ENCODE results near the gene NAV2. TPM values are rescaled to one million over a fixed set of nuclear protein-coding genes. Genes with fewer than 3 reads are reported as not detected.
"Not testable (repeated sequence)": the region's sequence is repeated elsewhere in the genome, so short reads cannot be mapped to it uniquely, and the experiment has no call there.

NAV2 gene
- polyA plus RNA-seq, 1 experiment = 5.1 TPM

GRCh38 chr11:19921976-19922688 is 209.5 kb downstream of the NAV2 start:
- no peak for DNase-seq (ENCODE audit: low read depth, low spot score)
- POLR2A ChIA-PET = interaction anchor here (0.6 kb wide), 1 partner anchor 13 kb away, joined by 3 read pairs; no protein-coding TSS in a partner anchor

GRCh38 chr11:19922689-19923035 is 210.0 kb downstream of the NAV2 start:
- no peak for TF ChIP-seq CTCF (IDR thresholded peaks at IDR 0.05; ENCODE audit: low read depth, low read length)
- Histone ChIP-seq H3K27me3 (ENCODE audit: control insufficient read depth, insufficient read depth, low read length) (no peaks in the 10 kb centered on the region), H3K27ac (ENCODE audit: low read depth, low read length) (no peak overlapping the region), H3K9me3 (ENCODE audit: control insufficient read depth, insufficient read depth, low read length) (no peaks in the 10 kb centered on the region), H3K4me3 (ENCODE audit: low read depth, low read length) (no peak overlapping the region)
- ChIA-PET POLR2A (interaction anchor here (0.6 kb wide), 1 partner anchor 13 kb away, joined by 3 read pairs; no protein-coding TSS in a partner anchor), CTCF (interaction anchor here (1.1 to 2.1 kb wide), 3 partner anchors 18 to 205 kb away, joined by 3 to 5 read pairs (median 5); no protein-coding TSS in a partner anchor)
- DNase-seq (ENCODE audit: low read depth, low spot score) = no peak

More at GRCh38 chr11:19921976-19922688, 209.5 kb downstream of the NAV2 start:
- Histone ChIP-seq H3K9me3 (ENCODE audit: control insufficient read depth, insufficient read depth, low read length) (no peaks in the 10 kb centered on the region), H3K4me3 (ENCODE audit: low read depth, low read length) (no peak overlapping the region), H3K27me3 (ENCODE audit: control insufficient read depth, insufficient read depth, low read length) (no peaks in the 10 kb centered on the region), H3K27ac (ENCODE audit: low read depth, low read length) (no peak overlapping the region)
- CTCF ChIA-PET = interaction anchor here (1.1 to 2.1 kb wide), 3 partner anchors 17 to 206 kb away, joined by 3 to 5 read pairs (median 5); no protein-coding TSS in a partner anchor
- no peak for TF ChIP-seq CTCF (IDR thresholded peaks at IDR 0.05; ENCODE audit: low read depth, low read length)

GRCh38 chr11:19923626-19924025 is 211.0 kb downstream of the NAV2 start:
- CTCF ChIA-PET = interaction anchor here (1.0 to 1.1 kb wide), 4 partner anchors 14 to 369 kb away, joined by 3 to 6 read pairs (median 5); no protein-coding TSS in a partner anchor
- POLR2A ChIA-PET = no interaction called here
- H3K27ac ChIP-seq (ENCODE audit: low read depth, low read length) = no peak overlapping the region
- no peaks in the 10 kb centered on the region for H3K27me3 ChIP-seq (ENCODE audit: control insufficient read depth, insufficient read depth, low read length)
- DNase-seq (ENCODE audit: low read depth, low spot score) = no peak
- no peak overlapping the region for H3K4me3 ChIP-seq (ENCODE audit: low read depth, low read length)
- H3K9me3 ChIP-seq (ENCODE audit: control insufficient read depth, insufficient read depth, low read length) = no peaks in the 10 kb centered on the region
- TF ChIP-seq CTCF (IDR thresholded peaks at IDR 0.05; ENCODE audit: low read depth, low read length) = no peak

- TF ChIP-seq CTCF (IDR thresholded peaks at IDR 0.05; ENCODE audit: low read depth, low read length) = no peak
- Histone ChIP-seq H3K9me3 (ENCODE audit: control insufficient read depth, insufficient read depth, low read length) (no peaks in the 10 kb centered on the region), H3K27me3 (ENCODE audit: control insufficient read depth, insufficient read depth, low read length) (no peaks in the 10 kb centered on the region), H3K27ac (ENCODE audit: low read depth, low read length) (no peak overlapping the region), H3K4me3 (ENCODE audit: low read depth, low read length) (no peak overlapping the region)
- CTCF ChIA-PET = interaction anchor here (0.6 to 1.1 kb wide), 4 partner anchors 13 to 208 kb away, joined by 3 to 6 read pairs (median 5); no protein-coding TSS in a partner anchor
- no peak for DNase-seq (ENCODE audit: low read depth, low spot score)
- POLR2A ChIA-PET = no interaction called here
Measured at GRCh38 chr11:19924311-19924710, 211.7 kb downstream of the NAV2 start.

- DNase-seq (ENCODE audit: low read depth, low spot score) = no peak
Measured at GRCh38 chr11:19924716-19925115, 212.1 kb downstream of the NAV2 start.

GRCh38 chr11:19927403-19927802 is 214.8 kb downstream of the NAV2 start:
- DNase-seq (ENCODE audit: low read depth, low spot score); H3K4me3 ChIP-seq (ENCODE audit: low read depth, low read length); POLR2A ChIA-PET; H3K27ac ChIP-seq (ENCODE audit: low read depth, low read length); H3K9me3 ChIP-seq (ENCODE audit: control insufficient read depth, insufficient read depth, low read length); H3K27me3 ChIP-seq (ENCODE audit: control insufficient read depth, insufficient read depth, low read length): not testable (repeated sequence)
- CTCF ChIA-PET = interaction anchor here (1.1 to 2.8 kb wide), 4 partner anchors 23 to 361 kb away, joined by 3 to 12 read pairs (median 5); no protein-coding TSS in a partner anchor

More at GRCh38 chr11:19924716-19925115, 212.1 kb downstream of the NAV2 start:
- CTCF ChIA-PET = interaction anchor here (0.6 to 1.4 kb wide), 5 partner anchors 11 to 208 kb away, joined by 3 to 6 read pairs (median 5); no protein-coding TSS in a partner anchor
- POLR2A ChIA-PET = no interaction called here
- H3K27ac ChIP-seq (ENCODE audit: low read depth, low read length) = no peak overlapping the region
- no peak overlapping the region for H3K4me3 ChIP-seq (ENCODE audit: low read depth, low read length)
- no peaks in the 10 kb centered on the region for H3K9me3 ChIP-seq (ENCODE audit: control insufficient read depth, insufficient read depth, low read length)
- H3K27me3 ChIP-seq (ENCODE audit: control insufficient read depth, insufficient read depth, low read length) = no peaks in the 10 kb centered on the region
- TF ChIP-seq CTCF (IDR thresholded peaks at IDR 0.05; ENCODE audit: low read depth, low read length) = no peak
